Measurements from ENCODE around the gene CRMP1.

Gene CRMP1

DNA sequence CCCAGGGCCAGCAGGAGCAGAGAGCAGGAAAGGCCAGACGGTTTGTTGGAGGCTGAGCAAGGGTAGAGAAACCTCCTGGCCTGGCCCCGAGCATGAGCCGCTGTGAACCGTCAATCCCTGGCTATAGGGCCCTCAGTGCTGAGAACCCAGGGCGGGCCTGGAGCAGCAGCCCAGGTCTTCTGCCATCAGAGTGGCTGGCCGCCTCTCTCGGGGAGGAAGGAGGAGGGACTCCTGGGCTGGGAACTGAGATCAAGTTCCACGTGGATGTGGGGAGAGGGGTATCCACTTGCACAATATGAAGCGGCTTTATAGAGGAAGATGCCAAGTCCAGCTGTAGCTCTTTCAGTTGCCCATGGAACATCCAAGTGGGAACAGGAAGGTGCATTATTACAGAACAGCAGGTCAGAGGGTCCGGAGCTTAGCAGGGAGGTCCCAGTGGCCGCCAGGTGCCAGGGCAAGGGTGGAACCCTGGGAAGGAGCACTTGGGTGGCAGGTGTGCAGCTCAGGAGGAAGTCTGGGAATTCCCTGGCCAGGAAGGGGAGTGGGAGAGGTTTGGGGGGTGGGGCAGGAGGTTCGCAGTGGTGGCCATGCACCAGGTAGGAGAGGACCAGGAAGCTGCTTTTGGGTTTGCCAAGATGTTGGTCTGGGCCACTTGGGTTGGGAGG is 31.7 kb upstream of the CRMP1 start:
- Histone ChIP-seq H3K9me3 (ENCODE audit: insufficient read depth, low read depth, low read length) (no peaks in the 10 kb centered on the region), H4K20me1 (ENCODE audit: insufficient read depth, low read length, poor library complexity, severe bottlenecking) (no peaks in the 10 kb centered on the region), H3K36me3 (ENCODE audit: insufficient read depth, low read length) (no peaks in the 10 kb centered on the region), H3F3A (ENCODE audit: low read depth) (no peaks in the 10 kb centered on the region), H3K9ac (ENCODE audit: low read depth, low read length, poor library complexity, severe bottlenecking) (no peak overlapping the region), H3K4me2 (ENCODE audit: low read depth, low read length, poor library complexity, severe bottlenecking) (no peak overlapping the region), H3K79me2 (ENCODE audit: insufficient read depth, low read length) (no peaks in the 10 kb centered on the region), H3K9me2 (replicated peaks; ENCODE audit: low read depth, low read length) (no peaks in the 10 kb centered on the region), H2AFZ (ENCODE audit: low read length) (no peak overlapping the region), H3K4me1 (ENCODE audit: insufficient read depth, low read length, poor library complexity, severe bottlenecking) (no peaks in the 10 kb centered on the region), H3K27me3 (ENCODE audit: insufficient read depth, low read length, poor library complexity, severe bottlenecking) (no peaks in the 10 kb centered on the region), H3K4me3 (ENCODE audit: low read length, poor library complexity, severe bottlenecking) (no peak overlapping the region)
- TF ChIP-seq EZH2phosphoT487 (IDR thresholded peaks at IDR 0.05; ENCODE audit: borderline replicate concordance) (no peak), CTCF (conservative IDR thresholded peaks at IDR 0.05; ENCODE audit: low read length) (no peak)

GRCh38 chr4:5923376-5923775 is 30.5 kb upstream of the CRMP1 start:
- H3F3A ChIP-seq (ENCODE audit: low read depth) = no peaks in the 10 kb centered on the region
- H4K20me1 ChIP-seq (ENCODE audit: insufficient read depth, low read length, poor library complexity, severe bottlenecking) = no peaks in the 10 kb centered on the region
- no peaks in the 10 kb centered on the region; the same call in 1 of the 2 replicates for H3K9me3 ChIP-seq (ENCODE audit: insufficient read depth, low read depth, low read length)
- no peak overlapping the region for H3K4me2 ChIP-seq (ENCODE audit: low read depth, low read length, poor library complexity, severe bottlenecking)
- no peak for TF ChIP-seq EZH2phosphoT487 (IDR thresholded peaks at IDR 0.05; ENCODE audit: borderline replicate concordance)
- no peak for TF ChIP-seq CTCF (conservative IDR thresholded peaks at IDR 0.05; ENCODE audit: low read length)
- H3K4me1 ChIP-seq (ENCODE audit: insufficient read depth, low read length, poor library complexity, severe bottlenecking) = no peaks in the 10 kb centered on the region
- H3K4me3 ChIP-seq (ENCODE audit: low read length, poor library complexity, severe bottlenecking) = no peak overlapping the region
- H3K9ac ChIP-seq (ENCODE audit: low read depth, low read length, poor library complexity, severe bottlenecking) = no peak overlapping the region
- no peaks in the 10 kb centered on the region for H3K79me2 ChIP-seq (ENCODE audit: insufficient read depth, low read length)
- no peak overlapping the region for H2AFZ ChIP-seq (ENCODE audit: low read length)
- H3K9me2 ChIP-seq (replicated peaks; ENCODE audit: low read depth, low read length) = no peaks in the 10 kb centered on the region
- no peaks in the 10 kb centered on the region for H3K27me3 ChIP-seq (ENCODE audit: insufficient read depth, low read length, poor library complexity, severe bottlenecking)
- H3K36me3 ChIP-seq (ENCODE audit: insufficient read depth, low read length) = no peaks in the 10 kb centered on the region

GRCh38 chr4:5922556-5922955 is 29.7 kb upstream of the CRMP1 start:
- no peak for TF ChIP-seq CTCF (conservative IDR thresholded peaks at IDR 0.05; ENCODE audit: low read length)
- Histone ChIP-seq H4K20me1 (ENCODE audit: insufficient read depth, low read length, poor library complexity, severe bottlenecking) (no peaks in the 10 kb centered on the region), H3K27me3 (ENCODE audit: insufficient read depth, low read length, poor library complexity, severe bottlenecking) (no peaks in the 10 kb centered on the region), H3K4me1 (ENCODE audit: insufficient read depth, low read length, poor library complexity, severe bottlenecking) (no peaks in the 10 kb centered on the region), H3K4me2 (ENCODE audit: low read depth, low read length, poor library complexity, severe bottlenecking) (no peak overlapping the region), H2AFZ (ENCODE audit: low read length) (no peak overlapping the region), H3F3A (ENCODE audit: low read depth) (no peaks in the 10 kb centered on the region), H3K9me3 (ENCODE audit: insufficient read depth, low read depth, low read length) (no peaks in the 10 kb centered on the region; the same call in 1 of the 2 replicates), H3K9me2 (replicated peaks; ENCODE audit: low read depth, low read length) (no peaks in the 10 kb centered on the region), H3K36me3 (ENCODE audit: insufficient read depth, low read length) (no peaks in the 10 kb centered on the region), H3K79me2 (ENCODE audit: insufficient read depth, low read length) (no peaks in the 10 kb centered on the region), H3K4me3 (ENCODE audit: low read length, poor library complexity, severe bottlenecking) (no peak overlapping the region), H3K9ac (ENCODE audit: low read depth, low read length, poor library complexity, severe bottlenecking) (no peak overlapping the region)

Data from Loucy (cell line).